ENCODE data around the gene CLCF1.

GRCh38 chr11:67355794-67356386 lies 17.5 kb downstream of the CLCF1 start:
- TF ChIP-seq CTCF (IDR thresholded peaks at IDR 0.05): no peak
- no peak for TF ChIP-seq POLR2A (IDR thresholded peaks at IDR 0.05)

Measured in lower leg skin (tissue), 3 donors.